ES-I3 (cell line): Measurements from ENCODE around the gene ABI2.
"Not testable (repeated sequence)": the region's sequence is repeated elsewhere in the genome, so short reads cannot be mapped to it uniquely, and the experiment has no call there.

ENCODE experiments used
- H3K36me3 ChIP-seq: 2 replicates; pipeline ENCODE4 v1.6.1; 2013; ENCODE audit warnings: mild to moderate bottlenecking, low read length, control low read depth, moderate library complexity; ENCODE audit not compliant: insufficient read depth
- H3K4me1 ChIP-seq: 2 replicates; pipeline ENCODE4 v1.6.1; 2013; ENCODE audit warnings: mild to moderate bottlenecking, control low read depth, low read length; ENCODE audit not compliant: insufficient read depth
- H3K9ac ChIP-seq: 2 replicates; pipeline ENCODE4 v1.6.1; 2013; ENCODE audit warnings: low read depth, mild to moderate bottlenecking, low read length, moderate library complexity
- H3K9me3 ChIP-seq: 2 replicates; pipeline ENCODE4 v1.6.1; 2013; ENCODE audit warnings: mild to moderate bottlenecking, low read length, moderate library complexity; ENCODE audit not compliant: control insufficient read depth, insufficient read depth

The ABI2 gene

GRCh38 chr2:203340791-203341487, 12.7 kb downstream of the ABI2 start:
- Histone ChIP-seq H3K4me1 (peaks cover 19% of the 10 kb centered on the region; the same call in 1 of the 2 replicates), H3K36me3 (no peaks in the 10 kb centered on the region; the same call in 1 of the 2 replicates), H3K9ac (no peak overlapping the region), H3K9me3 (no peaks in the 10 kb centered on the region)

GRCh38 chr2:203341741-203342310, 13.6 kb downstream of the ABI2 start:
- Histone ChIP-seq H3K9me3 (no peaks in the 10 kb centered on the region), H3K36me3 (no peaks in the 10 kb centered on the region; the same call in 1 of the 2 replicates), H3K9ac (no peak overlapping the region), H3K4me1 (peaks cover 19% of the 10 kb centered on the region; the same call in 1 of the 2 replicates)

- H3K9me3 ChIP-seq, H3K9ac ChIP-seq, H3K36me3 ChIP-seq: not testable (repeated sequence)
- H3K4me1 ChIP-seq: peaks cover 19% of the 10 kb centered on the region; the same call in 1 of the 2 replicates
Measured at GRCh38 chr2:203342374-203342773, 14.2 kb downstream of the ABI2 start.

GRCh38 chr2:203344667-203345066, 16.5 kb downstream of the ABI2 start:
- H3K9me3 ChIP-seq: no peaks in the 10 kb centered on the region
- peaks cover 17% of the 10 kb centered on the region; the same call in 1 of the 2 replicates for H3K4me1 ChIP-seq
- no peak overlapping the region for H3K9ac ChIP-seq
- H3K36me3 ChIP-seq: no peaks in the 10 kb centered on the region; the same call in 1 of the 2 replicates

- no peak overlapping the region for H3K9ac ChIP-seq
- no peaks in the 10 kb centered on the region for H3K4me1 ChIP-seq
- no peaks in the 10 kb centered on the region; the same call in 1 of the 2 replicates for H3K36me3 ChIP-seq
- H3K9me3 ChIP-seq: no peaks in the 10 kb centered on the region
Measured at GRCh38 chr2:203346612-203347011, 18.4 kb downstream of the ABI2 start.

GRCh38 chr2:203347375-203347774, 19.2 kb downstream of the ABI2 start:
- Histone ChIP-seq H3K4me1 (no peaks in the 10 kb centered on the region), H3K9me3 (no peaks in the 10 kb centered on the region), H3K36me3 (no peaks in the 10 kb centered on the region; the same call in 1 of the 2 replicates), H3K9ac (no peak overlapping the region)

- H3K9ac ChIP-seq: no peak overlapping the region
- H3K36me3 ChIP-seq: no peaks in the 10 kb centered on the region
- no peaks in the 10 kb centered on the region for H3K9me3 ChIP-seq
- H3K4me1 ChIP-seq: no peaks in the 10 kb centered on the region
Measured at GRCh38 chr2:203352604-203353255, 24.5 kb downstream of the ABI2 start.

- Histone ChIP-seq H3K9ac (no peak overlapping the region), H3K4me1 (no peaks in the 10 kb centered on the region), H3K36me3 (no peaks in the 10 kb centered on the region), H3K9me3 (no peaks in the 10 kb centered on the region)
Measured at GRCh38 chr2:203354966-203355365, 26.8 kb downstream of the ABI2 start.

- Histone ChIP-seq H3K4me1 (no peaks in the 10 kb centered on the region), H3K36me3 (no peaks in the 10 kb centered on the region), H3K9me3 (no peaks in the 10 kb centered on the region), H3K9ac (no peak overlapping the region)
Measured at GRCh38 chr2:203359450-203359849, 31.3 kb downstream of the ABI2 start.

GRCh38 chr2:203360833-203361430, 32.7 kb downstream of the ABI2 start:
- H3K4me1 ChIP-seq: no peaks in the 10 kb centered on the region
- H3K9me3 ChIP-seq: no peaks in the 10 kb centered on the region
- H3K9ac ChIP-seq: no peak overlapping the region
- no peaks in the 10 kb centered on the region for H3K36me3 ChIP-seq

GRCh38 chr2:203361495-203361894, 33.3 kb downstream of the ABI2 start:
- Histone ChIP-seq H3K36me3 (no peaks in the 10 kb centered on the region), H3K9ac (no peak overlapping the region), H3K9me3 (no peaks in the 10 kb centered on the region), H3K4me1 (no peaks in the 10 kb centered on the region)

- Histone ChIP-seq H3K9me3 (no peaks in the 10 kb centered on the region), H3K9ac (no peak overlapping the region), H3K4me1 (no peaks in the 10 kb centered on the region), H3K36me3 (peaks cover 2% of the 10 kb centered on the region; the same call in 1 of the 2 replicates)
Measured at GRCh38 chr2:203361922-203362321, 33.7 kb downstream of the ABI2 start.

- Histone ChIP-seq H3K9ac (no peak overlapping the region), H3K36me3 (peaks cover 3% of the 10 kb centered on the region; the same call in 1 of the 2 replicates), H3K4me1 (no peaks in the 10 kb centered on the region), H3K9me3 (no peaks in the 10 kb centered on the region; the same call in 1 of the 2 replicates)
Measured at GRCh38 chr2:203366639-203367466, 38.7 kb downstream of the ABI2 start.

GRCh38 chr2:203372706-203373105, 44.5 kb downstream of the ABI2 start:
- not testable (repeated sequence) for H3K36me3 ChIP-seq, H3K4me1 ChIP-seq, H3K9me3 ChIP-seq, H3K9ac ChIP-seq
